ENCODE measurements around the gene IKZF1.

IKZF1 gene

DNA sequence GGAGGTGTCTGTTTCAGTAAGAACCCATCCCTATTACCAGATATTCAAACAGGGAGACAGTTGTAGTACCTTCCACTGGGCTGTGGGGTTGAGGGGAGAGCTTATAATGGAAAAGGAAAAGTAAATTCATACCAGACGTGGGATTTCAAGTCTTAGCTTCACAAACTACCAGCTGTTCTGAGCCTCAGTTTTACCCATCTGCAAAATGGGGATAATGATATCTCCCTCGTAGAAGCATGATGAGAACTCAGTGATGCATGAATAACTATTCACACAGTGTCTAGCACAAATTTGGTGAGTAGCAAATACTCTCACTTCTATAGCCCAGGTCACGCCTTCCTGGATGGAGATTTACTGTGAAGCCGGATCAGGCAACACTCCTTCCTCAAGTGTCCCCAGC is 29.1 kb upstream of the IKZF1 start:
- Histone ChIP-seq H3K27me3 (ENCODE audit: low read length) (no peaks in the 10 kb centered on the region), H3K9me2 (replicated peaks; ENCODE audit: insufficient read depth, low read length) (no peaks in the 10 kb centered on the region), H3K27ac (ENCODE audit: low read depth, low read length) (no peak overlapping the region), H4K20me1 (ENCODE audit: low read depth, low read length) (no peaks in the 10 kb centered on the region), H3K79me2 (ENCODE audit: insufficient read depth, low read length) (no peaks in the 10 kb centered on the region), H2AFZ (ENCODE audit: low read depth, low read length, severe bottlenecking) (no peak overlapping the region), H3K9me3 (ENCODE audit: insufficient read depth, low read length) (no peaks in the 10 kb centered on the region), H3K4me2 (ENCODE audit: low read depth, low read length, poor library complexity, severe bottlenecking) (no peak overlapping the region), H3K4me3 (ENCODE audit: insufficient read depth, low read length, poor library complexity, severe bottlenecking) (no peak overlapping the region), H3K9ac (ENCODE audit: low read length) (no peak overlapping the region), H3F3A (ENCODE audit: insufficient read depth) (peaks cover 4% of the 10 kb centered on the region; the same call in 1 of the 2 replicates), H3K36me3 (ENCODE audit: low read length) (no peaks in the 10 kb centered on the region)
- TF ChIP-seq, protein P1, sequence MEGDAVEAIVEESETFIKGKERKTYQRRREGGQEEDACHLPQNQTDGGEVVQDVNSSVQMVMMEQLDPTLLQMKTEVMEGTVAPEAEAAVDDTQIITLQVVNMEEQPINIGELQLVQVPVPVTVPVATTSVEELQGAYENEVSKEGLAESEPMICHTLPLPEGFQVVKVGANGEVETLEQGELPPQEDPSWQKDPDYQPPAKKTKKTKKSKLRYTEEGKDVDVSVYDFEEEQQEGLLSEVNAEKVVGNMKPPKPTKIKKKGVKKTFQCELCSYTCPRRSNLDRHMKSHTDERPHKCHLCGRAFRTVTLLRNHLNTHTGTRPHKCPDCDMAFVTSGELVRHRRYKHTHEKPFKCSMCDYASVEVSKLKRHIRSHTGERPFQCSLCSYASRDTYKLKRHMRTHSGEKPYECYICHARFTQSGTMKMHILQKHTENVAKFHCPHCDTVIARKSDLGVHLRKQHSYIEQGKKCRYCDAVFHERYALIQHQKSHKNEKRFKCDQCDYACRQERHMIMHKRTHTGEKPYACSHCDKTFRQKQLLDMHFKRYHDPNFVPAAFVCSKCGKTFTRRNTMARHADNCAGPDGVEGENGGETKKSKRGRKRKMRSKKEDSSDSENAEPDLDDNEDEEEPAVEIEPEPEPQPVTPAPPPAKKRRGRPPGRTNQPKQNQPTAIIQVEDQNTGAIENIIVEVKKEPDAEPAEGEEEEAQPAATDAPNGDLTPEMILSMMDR (IDR thresholded peaks at IDR 0.05; ENCODE audit: insufficient read depth, low read length, poor library complexity, severe bottlenecking): no peak
- no peak for TF ChIP-seq EZH2phosphoT487 (conservative IDR thresholded peaks at IDR 0.05; ENCODE audit: low read length)

DNA sequence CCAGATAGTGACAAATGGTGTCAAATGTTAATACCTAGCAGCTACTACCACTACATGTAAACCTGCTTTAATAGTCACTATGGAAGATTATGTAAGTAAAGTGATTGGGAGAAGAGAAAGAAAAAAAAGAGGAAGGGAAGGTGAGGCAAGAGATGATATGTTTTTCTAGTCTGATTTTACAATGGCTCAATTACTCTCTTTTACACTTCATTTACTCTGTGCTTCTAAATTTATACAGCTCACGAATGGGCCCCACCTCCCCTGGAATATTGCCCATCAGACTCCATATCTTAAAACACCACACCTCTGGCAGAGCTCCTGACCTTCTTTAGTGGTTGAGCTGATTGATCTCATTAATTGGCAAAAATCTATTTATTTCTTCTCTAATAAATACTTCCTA is 28.0 kb upstream of the IKZF1 start:
- Histone ChIP-seq H2AFZ (ENCODE audit: low read depth, low read length, severe bottlenecking) (no peak overlapping the region), H3K4me2 (ENCODE audit: low read depth, low read length, poor library complexity, severe bottlenecking) (no peak overlapping the region), H3K4me3 (ENCODE audit: insufficient read depth, low read length, poor library complexity, severe bottlenecking) (no peak overlapping the region), H3F3A (ENCODE audit: insufficient read depth) (peaks cover 15% of the 10 kb centered on the region), H3K36me3 (ENCODE audit: low read length) (no peaks in the 10 kb centered on the region), H4K20me1 (ENCODE audit: low read depth, low read length) (no peaks in the 10 kb centered on the region), H3K9ac (ENCODE audit: low read length) (no peak overlapping the region), H3K9me3 (ENCODE audit: insufficient read depth, low read length) (no peaks in the 10 kb centered on the region), H3K27me3 (ENCODE audit: low read length) (no peaks in the 10 kb centered on the region), H3K9me2 (replicated peaks; ENCODE audit: insufficient read depth, low read length) (no peaks in the 10 kb centered on the region), H3K79me2 (ENCODE audit: insufficient read depth, low read length) (no peaks in the 10 kb centered on the region), H3K27ac (ENCODE audit: low read depth, low read length) (no peak overlapping the region)
- TF ChIP-seq EZH2phosphoT487 (conservative IDR thresholded peaks at IDR 0.05; ENCODE audit: low read length): no peak
- TF ChIP-seq, protein P1 (IDR thresholded peaks at IDR 0.05; ENCODE audit: insufficient read depth, low read length, poor library complexity, severe bottlenecking): no peak

DNA sequence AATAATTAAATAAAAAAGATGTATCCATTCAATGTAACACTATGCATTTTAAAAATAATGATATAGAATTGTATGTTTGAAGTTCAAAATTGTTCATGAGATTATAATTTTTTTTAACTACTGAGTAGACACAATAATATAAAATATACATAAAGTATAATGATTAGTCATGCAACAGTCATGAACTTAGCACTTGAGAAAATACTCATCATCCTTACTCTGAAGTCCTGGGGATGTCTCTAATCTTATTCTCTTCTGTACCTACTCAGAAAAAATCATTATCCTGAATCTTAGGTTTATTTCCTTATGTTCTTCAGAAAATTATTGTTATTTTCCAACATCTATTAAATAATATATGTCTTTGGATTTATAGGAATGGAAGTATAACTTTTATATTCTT is 26.4 kb upstream of the IKZF1 start:
- Histone ChIP-seq H3K9me3 (ENCODE audit: insufficient read depth, low read length) (no peaks in the 10 kb centered on the region), H4K20me1 (ENCODE audit: low read depth, low read length) (no peaks in the 10 kb centered on the region), H3K9ac (ENCODE audit: low read length) (no peak overlapping the region), H3K27ac (ENCODE audit: low read depth, low read length) (no peak overlapping the region), H3K9me2 (replicated peaks; ENCODE audit: insufficient read depth, low read length) (no peaks in the 10 kb centered on the region), H3K27me3 (ENCODE audit: low read length) (no peaks in the 10 kb centered on the region), H3K79me2 (ENCODE audit: insufficient read depth, low read length) (no peaks in the 10 kb centered on the region), H3F3A (ENCODE audit: insufficient read depth) (peaks cover 19% of the 10 kb centered on the region), H3K4me2 (ENCODE audit: low read depth, low read length, poor library complexity, severe bottlenecking) (no peak overlapping the region), H2AFZ (ENCODE audit: low read depth, low read length, severe bottlenecking) (no peak overlapping the region), H3K4me3 (ENCODE audit: insufficient read depth, low read length, poor library complexity, severe bottlenecking) (no peak overlapping the region), H3K36me3 (ENCODE audit: low read length) (no peaks in the 10 kb centered on the region)
- TF ChIP-seq, protein P1 (IDR thresholded peaks at IDR 0.05; ENCODE audit: insufficient read depth, low read length, poor library complexity, severe bottlenecking): no peak
- no peak for TF ChIP-seq EZH2phosphoT487 (conservative IDR thresholded peaks at IDR 0.05; ENCODE audit: low read length)

Data from SU-DHL-6 (cell line).